GM18508 (cell line): ENCODE measurements around the gene TBATA.

Experiments used
- ATAC-seq: cut with Tn5 transposase; IDR thresholded peaks from one replicate; pipeline ENCODE4 v1.9.1; 2021; ENCODE audit warnings: moderate number of reproducible peaks; ENCODE audit not compliant: insufficient read depth, unreplicated experiment

TBATA gene

DNA sequence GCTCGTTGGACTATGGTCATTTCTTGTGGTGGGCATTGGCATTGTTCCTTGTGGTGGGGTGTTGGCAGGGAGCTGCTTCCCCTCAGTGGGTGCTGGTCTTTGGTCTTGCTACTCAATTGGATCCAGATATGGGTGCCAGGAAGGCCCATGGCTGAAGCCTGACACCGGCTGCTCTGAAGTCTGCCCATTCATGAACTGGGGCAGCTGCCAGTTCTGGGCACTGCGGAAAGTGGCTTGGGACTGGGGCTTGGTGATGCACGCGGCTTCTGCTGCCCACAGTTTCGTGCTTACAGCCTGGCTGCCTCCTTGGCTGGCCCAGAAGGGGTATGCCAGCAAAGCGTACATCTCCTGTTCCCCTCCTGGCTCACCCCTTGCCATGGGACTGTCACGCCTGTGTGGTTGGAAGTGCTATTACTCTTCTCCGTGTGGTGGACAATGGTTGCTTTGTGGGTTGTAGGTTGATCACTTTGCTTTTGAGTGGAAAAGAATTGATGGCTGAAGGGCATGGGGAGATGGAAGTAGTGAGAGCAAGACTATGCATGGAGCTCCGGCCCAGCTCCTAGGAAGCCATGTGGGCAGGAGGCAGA is 58.2 kb downstream of the TBATA start:
- ATAC-seq, result no peak

DNA sequence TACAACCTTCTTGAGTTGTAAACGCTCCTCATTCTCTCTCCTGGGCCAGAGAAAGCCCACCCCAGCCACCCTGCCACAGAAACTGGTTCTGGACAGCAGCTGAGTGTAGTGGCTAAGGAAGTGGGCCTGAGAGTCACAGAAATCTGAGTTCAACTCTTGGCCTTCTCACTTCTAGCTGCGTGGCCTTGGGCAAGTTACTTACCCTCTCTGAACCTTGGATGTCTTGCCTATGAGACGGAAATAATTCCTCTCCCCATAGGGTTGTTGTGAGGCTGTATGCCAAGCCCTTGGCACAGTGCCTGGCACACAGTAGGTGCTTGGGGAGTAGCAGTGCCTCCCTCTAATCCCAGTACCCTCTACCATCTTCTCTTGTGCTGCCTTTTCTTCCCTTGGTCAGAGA is 61.4 kb downstream of the TBATA start:
- no peak for ATAC-seq

DNA sequence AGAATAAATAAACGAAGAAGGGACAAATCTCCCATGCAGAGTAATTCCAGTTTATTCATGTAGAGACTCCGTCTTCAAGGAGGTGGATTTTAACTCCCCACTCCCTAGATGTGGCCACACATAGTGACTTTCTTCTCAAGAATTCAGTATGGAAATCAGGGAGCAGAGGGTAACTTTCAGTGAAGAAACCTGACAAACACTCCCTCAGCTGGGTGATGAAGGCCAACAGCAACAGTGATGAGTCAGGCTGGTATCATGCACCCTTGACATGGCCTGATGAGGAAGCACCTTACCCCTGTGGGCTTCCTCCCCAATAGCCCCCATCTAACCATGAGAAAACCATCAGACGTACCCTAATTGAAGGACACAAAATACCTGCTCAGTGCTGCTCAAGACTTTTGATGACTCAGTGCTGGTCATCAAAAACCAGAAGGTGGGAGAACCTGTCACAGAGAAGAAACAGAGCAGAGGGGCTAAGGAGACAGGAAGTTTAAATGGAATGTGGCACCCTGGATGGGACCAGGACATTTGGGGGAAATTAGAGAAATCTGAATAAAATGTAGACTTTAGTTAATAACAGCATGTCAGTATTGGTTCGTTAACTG is 62.3 kb downstream of the TBATA start:
- no peak for ATAC-seq
